Stomach (tissue), 9 donors: ENCODE results near the gene FANK1. TPM values are rescaled to one million over a fixed set of nuclear protein-coding genes. Genes with fewer than 3 reads are reported as not detected.
"Not testable (repeated sequence)": the region's sequence is repeated elsewhere in the genome, so short reads cannot be mapped to it uniquely, and the experiment has no call there.

ENCODE experiments used
- DNase-seq, 2 donors: peaks; one replicate each; pipeline versions ENCODE4 v3.0.0 to v3.0.0-alpha.2; 2013 to 2019
- H3K27ac ChIP-seq, 5 donors: fragments of 200-600 bp in 4 of 5; sonication (generic) in 4 of 5; one replicate each; pipeline ENCODE4 v1.5.1; 2013 to 2019; ENCODE audit warnings: mild to moderate bottlenecking in 1 of 5, moderate library complexity in 1 of 5
- H3K27me3 ChIP-seq, 3 donors: fragments of 200-600 bp; sonication (generic); one replicate each; pipeline ENCODE4 v1.5.1; 2017 to 2019; ENCODE audit warnings: mixed run types in 1 of 3
- H3K36me3 ChIP-seq, 4 donors: fragments of 200-600 bp; sonication (generic); 1 replicate in 3 of 4; 2 replicates in 1 of 4; pipeline ENCODE4 v1.5.1; 2016 to 2019
- H3K4me1 ChIP-seq, 4 donors: fragments of 200-600 bp; sonication (generic); one replicate each; pipeline ENCODE4 v1.5.1; 2016 to 2019
- H3K4me3 ChIP-seq, 4 donors: fragments of 200-600 bp; sonication (generic) in 3 of 4; one replicate each; pipeline ENCODE4 v1.5.1; 2016 to 2019; ENCODE audit warnings: mild to moderate bottlenecking in 1 of 4
- H3K9me3 ChIP-seq, 4 donors: fragments of 200-600 bp; sonication (generic); one replicate each; pipeline ENCODE4 v1.5.1; 2016 to 2019
- POLR2AphosphoS5 ChIP-seq, 3 donors: sonication (generic); formaldehyde crosslinking; IDR thresholded peaks; one replicate each; pipeline ENCODE4 v1.6.1; 2016; ENCODE audit warnings: antibody characterized with exemption in 3 of 3
- WGBS, 5 donors: extraction: QIAGEN DNeasy Blood & Tissue Kit in 3 of 5; methylation state at CpG; one replicate each; pipeline versions ENCODE4 v1.1.5 to v1.1.7; 2013 to 2018; 5-methylcytosine and 5-hydroxymethylcytosine counted together
- intact Hi-C: fragments of 100-400 bp; cut with DNase I; formaldehyde crosslinking; loops from one replicate; pipeline ENCODE4 v1.15.1; 2023; ENCODE audit warnings: low total_unique reads
- polyA plus RNA-seq, 3 donors: library from polyadenylated mRNA; stranded (reverse); fragments of 200-250 nt; gene quantifications; one replicate each; pipeline ENCODE4 v1.2.3, GENCODE V29; 2013
- total RNA-seq, 5 donors: library from RNA; depleted of rRNA; stranded (reverse); fragments of >200 nt; gene quantifications; one replicate each; pipeline versions ENCODE4 v1.1.0 to v1.2.3, GENCODE V29; 2014 to 2016
- donor health status: healthy with polysubstance abuse.
- donor health status: Bipolar disorder and iron deficiency.
- donor health status: healthy.

FANK1 gene
- total and polyA plus RNA-seq, 8 donors, result 1.6 to 13.3 (median 6.4) TPM

DNA sequence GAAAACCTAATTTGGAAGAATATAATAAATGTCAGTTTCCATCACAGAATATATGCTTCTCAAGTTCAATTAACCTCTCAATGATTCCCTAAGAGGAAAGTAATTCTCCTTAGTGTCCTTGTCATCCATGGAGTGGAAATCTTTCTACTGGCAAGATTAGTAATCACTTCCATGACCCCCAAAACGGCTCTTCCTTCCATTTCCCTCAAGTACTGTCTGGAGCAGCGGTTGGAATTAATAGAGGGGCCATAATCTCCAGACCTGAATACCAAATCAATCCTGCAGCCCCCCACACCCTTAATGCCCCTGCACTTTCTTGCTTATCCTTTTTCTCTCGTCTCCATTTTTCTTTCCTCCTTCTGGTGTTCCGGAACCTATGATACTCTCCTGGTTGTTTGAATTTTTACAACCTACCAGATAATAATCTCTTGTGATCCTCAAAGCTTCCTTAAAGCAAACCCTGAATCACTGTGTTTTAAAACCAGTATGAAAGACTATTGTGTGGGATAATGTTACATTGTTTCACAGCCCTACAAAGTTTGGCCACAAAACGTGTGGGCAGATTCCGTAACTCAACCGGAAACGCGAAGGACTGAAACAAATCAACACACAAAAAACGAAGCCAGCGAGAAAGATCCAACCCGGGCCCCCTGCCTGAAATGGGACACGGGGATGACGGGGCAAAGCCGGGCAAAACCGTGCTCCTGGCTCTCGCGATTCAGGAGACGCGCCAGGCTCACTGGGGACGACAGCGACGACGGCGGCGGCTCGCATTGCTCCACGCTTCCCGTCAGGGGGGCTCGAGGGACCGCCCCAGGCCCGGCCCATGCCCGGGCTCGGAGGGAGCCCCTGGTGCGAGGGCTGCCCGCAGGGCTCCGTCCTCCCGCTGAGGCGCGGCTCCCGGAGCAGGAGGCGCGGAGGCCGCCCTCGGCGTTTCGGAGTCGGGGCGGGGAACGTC, 955 bp upstream of the FANK1 start:
- H3K36me3 ChIP-seq, H3K27me3 ChIP-seq, intact Hi-C loops, H3K9me3 ChIP-seq: not testable (repeated sequence)
- peak; percentile 62 to 85 for DNase-seq
- Histone ChIP-seq H3K4me1 (peaks cover 0 to 39% (median 12%) of the 10 kb centered on the region in 4 donors), H3K4me3 (peak overlapping the region; percentile 53 to 89 (median 82)), H3K27ac (peak overlapping the region; percentile 85 to 96 (median 93))
- TF ChIP-seq POLR2AphosphoS5 (IDR thresholded peaks at IDR 0.05), result peak in 1 of 3 donors; percentile 10
- WGBS, 5 donors, result 29 to 33% (median 30%) methylated on average over 40 to 50 of the region's 50 CpGs

- H3K36me3 ChIP-seq, H3K9me3 ChIP-seq, intact Hi-C loops, H3K27me3 ChIP-seq, DNase-seq, H3K27ac ChIP-seq: not testable (repeated sequence)
- Histone ChIP-seq H3K4me1 (peaks cover 0 to 25% (median 12%) of the 10 kb centered on the region in 4 donors), H3K4me3 (peak overlapping the region; percentile 53 to 89 (median 82))
- WGBS, 5 donors, result 26 to 35% (median 33%) methylated on average over 4 of the region's 4 CpGs
These were observed 953 bp downstream of the FANK1 start for GRCh38 chr10:125897317-125897716.

- DNase-seq, result peak in 1 of 2 donors; percentile 27
- H3K9me3 ChIP-seq, H3K36me3 ChIP-seq, intact Hi-C loops, H3K27me3 ChIP-seq, H3K4me3 ChIP-seq: not testable (repeated sequence)
- Histone ChIP-seq H3K27ac (peak overlapping the region in 2 of 5 donors; percentile 64), H3K4me1 (peaks cover 0 to 14% (median 4%) of the 10 kb centered on the region in 4 donors)
- WGBS, 5 donors, result 37 to 65% (median 51%) methylated on average over 3 of the region's 3 CpGs
These were observed 4.6 kb downstream of the FANK1 start for GRCh38 chr10:125900963-125901362.

DNA sequence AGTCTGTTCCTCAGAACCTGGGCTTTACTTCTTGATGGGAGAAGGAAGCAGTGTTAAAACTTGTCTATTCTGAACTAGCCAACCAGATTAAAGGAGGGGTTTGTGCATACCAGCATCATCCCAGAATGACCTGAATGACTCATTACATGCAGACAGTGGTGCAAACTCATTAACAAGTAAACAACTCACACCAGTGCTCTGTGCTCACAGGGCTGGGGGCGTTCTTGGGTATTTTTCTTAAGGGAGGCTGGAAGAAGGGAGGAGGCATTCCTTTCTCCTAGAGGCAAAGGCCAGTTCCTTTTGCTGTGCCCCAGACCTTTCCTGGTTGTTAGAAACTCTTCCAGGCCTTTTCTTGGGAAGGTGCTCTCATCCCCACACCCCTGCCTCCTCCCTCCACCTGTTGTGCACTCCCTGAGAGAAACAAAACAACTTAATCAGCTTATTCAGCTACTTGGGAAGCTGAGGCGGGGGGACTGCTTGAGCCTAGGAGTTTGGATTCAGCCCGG, 6.8 kb downstream of the FANK1 start:
- H3K27ac ChIP-seq, H3K36me3 ChIP-seq, H3K4me3 ChIP-seq, H3K4me1 ChIP-seq, H3K27me3 ChIP-seq, DNase-seq, intact Hi-C loops, H3K9me3 ChIP-seq: not testable (repeated sequence)
- WGBS, 5 donors, result 62 to 72% (median 66%) methylated on average over 3 of the region's 3 CpGs

DNA sequence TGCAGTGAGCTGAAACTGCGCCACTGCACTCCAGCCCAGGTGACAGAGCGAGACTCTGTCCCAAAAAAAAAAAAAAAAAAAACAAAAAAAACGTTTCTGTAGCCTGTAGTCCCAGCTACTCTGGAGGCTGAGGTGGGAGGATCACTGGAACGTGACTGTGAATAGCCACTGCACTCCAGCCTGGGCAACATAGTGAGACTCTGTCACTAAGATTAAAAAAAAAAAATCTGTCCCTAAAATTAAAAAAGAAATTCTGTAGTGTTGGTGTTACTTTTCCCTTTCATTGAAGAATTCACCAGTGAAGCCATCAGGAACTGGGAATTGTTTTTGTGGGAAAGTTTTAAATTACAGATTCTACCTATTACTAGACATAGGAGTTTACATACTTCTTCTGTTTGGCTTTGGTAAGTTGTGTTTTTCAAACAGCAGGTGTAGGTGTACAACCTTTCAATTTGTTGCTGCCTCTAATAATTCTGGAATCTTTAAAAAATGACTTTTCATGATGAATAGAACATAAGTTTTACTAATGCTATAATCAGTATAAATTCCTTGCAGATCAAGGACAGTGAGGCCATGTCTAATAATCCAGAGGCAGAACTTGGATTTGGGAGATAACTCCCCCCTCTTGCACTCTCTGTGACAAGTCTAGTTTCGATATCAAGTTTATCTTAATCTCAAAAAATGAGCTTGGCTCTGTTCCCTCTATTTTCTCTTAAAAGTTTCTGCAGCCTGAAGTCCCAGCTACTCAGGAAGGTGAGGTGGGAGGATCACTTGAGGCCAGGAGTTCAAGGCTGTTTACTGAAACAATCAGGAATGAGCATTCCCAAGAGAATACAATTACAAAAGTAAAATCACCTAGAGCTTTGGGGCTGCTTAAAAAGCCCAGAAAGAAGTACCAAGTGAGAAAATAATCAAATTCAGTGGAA, 9.0 kb downstream of the FANK1 start:
- intact Hi-C loops, H3K27me3 ChIP-seq, H3K36me3 ChIP-seq, H3K4me1 ChIP-seq, DNase-seq, H3K9me3 ChIP-seq, H3K4me3 ChIP-seq: not testable (repeated sequence)
- peak overlapping the region in 1 of 5 donors; percentile 3 for H3K27ac ChIP-seq
- 59 to 71% (median 64%) methylated on average over 5 of the region's 5 CpGs for WGBS, 5 donors

DNA sequence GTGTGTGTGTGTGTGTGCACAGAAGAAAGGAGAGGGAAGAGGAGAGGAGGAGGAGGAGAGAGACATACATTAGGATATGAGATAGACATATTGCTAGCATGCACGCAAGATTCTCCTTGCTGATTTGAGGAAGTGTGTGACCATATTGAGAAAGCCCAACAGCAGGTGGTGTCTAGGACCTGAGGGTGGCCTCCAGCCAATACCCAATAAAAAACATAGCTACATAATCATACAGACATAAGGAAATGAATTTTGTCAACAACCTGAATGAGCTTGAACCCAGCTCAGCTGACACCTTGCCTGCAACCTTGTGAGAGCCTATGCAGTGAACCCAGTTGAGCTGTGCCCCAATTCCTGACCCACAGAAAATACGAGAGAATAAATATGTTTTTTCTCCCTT, 11.2 kb downstream of the FANK1 start:
- H3K4me3 ChIP-seq, DNase-seq, H3K27me3 ChIP-seq, H3K9me3 ChIP-seq, intact Hi-C loops, H3K36me3 ChIP-seq: not testable (repeated sequence)
- H3K4me1 ChIP-seq, result peaks cover 0 to 16% (median 6%) of the 10 kb centered on the region in 4 donors
- H3K27ac ChIP-seq, result peak overlapping the region in 3 of 5 donors; percentile 18 to 59 (median 26)
- 26 to 72% (median 58%) methylated on average over 2 of the region's 2 CpGs for WGBS, 5 donors

DNA sequence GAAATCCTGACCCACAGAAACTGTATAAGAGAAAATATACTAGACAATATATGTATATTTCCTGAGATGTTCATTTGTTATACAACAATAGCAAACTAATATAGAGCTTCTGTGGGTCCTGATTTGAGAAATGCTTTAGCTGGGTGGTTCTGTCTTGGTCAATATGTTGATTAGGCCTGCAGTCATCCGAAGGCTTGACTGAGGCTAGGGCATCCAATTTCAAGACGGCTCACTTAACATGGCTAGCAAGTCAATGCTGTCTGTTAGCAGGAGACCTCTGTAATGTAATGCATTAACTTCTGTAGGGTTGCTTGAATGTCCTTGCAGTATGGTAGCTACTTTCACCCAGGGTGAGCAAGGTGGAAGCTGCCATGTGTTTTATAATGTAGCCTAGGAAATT, 12.4 kb downstream of the FANK1 start:
- H3K27me3 ChIP-seq, H3K36me3 ChIP-seq, H3K9me3 ChIP-seq, H3K27ac ChIP-seq, DNase-seq, H3K4me3 ChIP-seq, intact Hi-C loops: not testable (repeated sequence)
- WGBS, 5 donors, result 49 to 63% (median 54%) methylated on average over 2 of the region's 2 CpGs
- peaks cover 0 to 26% (median 12%) of the 10 kb centered on the region in 4 donors for H3K4me1 ChIP-seq

GRCh38 chr10:125909491-125909890, 13.1 kb downstream of the FANK1 start:
- 59 to 94% (median 64%) methylated on average over 3 of the region's 3 CpGs for WGBS, 5 donors
- H3K27ac ChIP-seq, result not testable (repeated sequence)

More at GRCh38 chr10:125909491-125909890, 13.1 kb downstream of the FANK1 start:
- H3K36me3 ChIP-seq, H3K4me3 ChIP-seq, H3K27me3 ChIP-seq, intact Hi-C loops, H3K9me3 ChIP-seq, DNase-seq: not testable (repeated sequence)
- H3K4me1 ChIP-seq, result peaks cover 0 to 26% (median 12%) of the 10 kb centered on the region in 4 donors
